Dendritic cell treated with granulocyte-macrophage colony-stimulating factor and Interleukin-4, amounts not matched to agents 40 ng/mL and 50 ng/mL, for 4 days (primary cell): ENCODE measurements around the gene NIN.

Source experiments
- H3K27ac Mint-ChIP-seq: one replicate; pipeline ENCODE4 v1.8.0; 2022; ENCODE audit warnings: mild to moderate bottlenecking, mixed read lengths
- H3K27me3 Mint-ChIP-seq: one replicate; pipeline ENCODE4 v1.8.0; 2022; ENCODE audit warnings: mild to moderate bottlenecking, mixed read lengths
- H3K36me3 Mint-ChIP-seq: one replicate; pipeline ENCODE4 v1.8.0; 2022; ENCODE audit warnings: low read depth, mixed read lengths
- H3K4me1 Mint-ChIP-seq: one replicate; pipeline ENCODE4 v1.8.0; 2022; ENCODE audit warnings: low read depth, mixed read lengths
- H3K4me3 Mint-ChIP-seq: one replicate; pipeline ENCODE4 v1.8.0; 2022; ENCODE audit warnings: mild to moderate bottlenecking, moderate library complexity, mixed read lengths
- H3K9me3 Mint-ChIP-seq: one replicate; pipeline ENCODE4 v1.8.0; 2022; ENCODE audit warnings: mixed read lengths
- intact Hi-C: fragments of 100-400 bp; cut with micrococcal nuclease; formaldehyde crosslinking; loops from one replicate; pipeline ENCODE4 v1.15.0; 2022

Gene NIN

DNA sequence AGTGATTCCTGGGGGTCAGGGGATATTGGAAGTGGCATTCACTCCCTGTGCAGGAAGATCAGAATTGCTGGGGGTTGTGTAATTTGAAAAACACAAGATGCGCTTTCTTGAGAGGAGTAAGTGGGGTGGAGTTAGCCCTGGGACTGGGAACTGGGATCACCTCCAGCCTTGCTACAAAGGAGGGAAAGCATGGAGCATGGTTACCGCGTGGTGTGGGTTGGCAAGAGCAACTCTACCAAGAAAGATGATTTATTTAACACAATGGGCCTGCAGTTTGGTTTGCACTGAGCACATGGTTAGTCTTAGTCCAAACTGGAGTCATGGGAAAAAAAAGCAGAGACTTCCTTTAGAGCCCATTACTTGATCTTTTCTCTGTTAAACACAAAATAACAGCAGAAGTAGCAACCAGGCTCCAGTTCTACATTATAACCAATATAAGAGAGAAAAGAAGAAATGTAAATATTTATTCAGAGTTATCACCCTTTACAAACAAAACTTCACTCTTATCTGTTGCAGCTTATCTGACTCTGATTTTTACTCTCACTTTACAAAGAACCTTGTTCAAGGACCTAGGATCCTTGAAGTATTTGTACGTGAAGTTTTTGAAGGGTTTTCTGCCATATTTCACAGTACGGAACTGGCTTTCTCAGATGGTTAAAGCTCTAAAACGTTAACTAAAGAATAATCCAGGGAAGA lies 2.1 kb upstream of the NIN start:
- H3K36me3 Mint-ChIP-seq, result peaks cover 12% of the 10 kb centered on the region
- H3K4me1 Mint-ChIP-seq, result peaks cover 40% of the 10 kb centered on the region
- H3K4me3 Mint-ChIP-seq, result no peak overlapping the region
- H3K27ac Mint-ChIP-seq, result no peak overlapping the region
- intact Hi-C loops, result loop anchor here (5.0 kb wide), 1 partner anchor 601 kb away; the partner anchor contains the start of gene SOS2
- H3K9me3 Mint-ChIP-seq, result no peaks in the 10 kb centered on the region
- peaks cover 7% of the 10 kb centered on the region for H3K27me3 Mint-ChIP-seq

DNA sequence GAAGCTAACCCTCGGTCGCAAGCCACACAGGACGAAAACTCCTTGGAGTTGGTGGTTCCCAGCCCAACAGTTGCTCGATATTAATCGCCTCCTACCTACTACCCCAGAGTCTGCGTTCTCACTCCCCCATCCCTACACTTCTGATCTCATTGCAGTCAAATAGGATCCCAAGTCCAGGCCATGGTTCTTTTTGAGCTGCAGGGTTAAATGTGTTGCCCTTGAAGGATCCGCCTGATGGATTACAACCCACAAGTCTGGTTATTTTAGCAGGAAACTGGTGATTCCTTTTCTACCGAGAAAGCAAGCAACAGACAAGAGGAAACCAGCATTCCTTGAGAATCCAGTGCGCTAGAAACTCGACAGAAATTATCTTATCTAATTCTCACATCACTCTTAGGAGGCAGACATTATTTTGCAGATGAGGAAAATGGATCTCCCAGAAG lies 785 bp upstream of the NIN start:
- no peaks in the 10 kb centered on the region for H3K9me3 Mint-ChIP-seq
- H3K27ac Mint-ChIP-seq, result peak overlapping the region; percentile 93
- peaks cover 7% of the 10 kb centered on the region for H3K27me3 Mint-ChIP-seq
- H3K36me3 Mint-ChIP-seq, result peaks cover 19% of the 10 kb centered on the region
- intact Hi-C loops, result loop anchor here (2.0 to 5.0 kb wide), 2 partner anchors 29 to 599 kb away; partner anchors contain the start of gene SOS2
- H3K4me1 Mint-ChIP-seq, result peaks cover 47% of the 10 kb centered on the region
- H3K4me3 Mint-ChIP-seq, result peak overlapping the region; percentile 87

GRCh38 chr14:50830044-50830931 lies 674 bp downstream of the NIN start:
- Mint-ChIP-seq H3K36me3 (peaks cover 26% of the 10 kb centered on the region), H3K9me3 (no peaks in the 10 kb centered on the region), H3K27ac (peak overlapping the region; percentile 61), H3K27me3 (peaks cover 7% of the 10 kb centered on the region), H3K4me3 (peak overlapping the region; percentile 84), H3K4me1 (peaks cover 57% of the 10 kb centered on the region)
- intact Hi-C loops, result loop anchor here (2.0 to 5.0 kb wide), 2 partner anchors 31 to 598 kb away; partner anchors contain the start of gene SOS2

GRCh38 chr14:50829489-50830043 lies 1.4 kb downstream of the NIN start:
- Mint-ChIP-seq H3K4me1 (peaks cover 58% of the 10 kb centered on the region), H3K4me3 (peak overlapping the region; percentile 84), H3K27ac (peak overlapping the region; percentile 61), H3K36me3 (peaks cover 26% of the 10 kb centered on the region), H3K27me3 (peaks cover 7% of the 10 kb centered on the region), H3K9me3 (no peaks in the 10 kb centered on the region)
- intact Hi-C loops, result loop anchor here (2.0 to 5.0 kb wide), 2 partner anchors 31 to 597 kb away; partner anchors contain the start of gene SOS2

DNA sequence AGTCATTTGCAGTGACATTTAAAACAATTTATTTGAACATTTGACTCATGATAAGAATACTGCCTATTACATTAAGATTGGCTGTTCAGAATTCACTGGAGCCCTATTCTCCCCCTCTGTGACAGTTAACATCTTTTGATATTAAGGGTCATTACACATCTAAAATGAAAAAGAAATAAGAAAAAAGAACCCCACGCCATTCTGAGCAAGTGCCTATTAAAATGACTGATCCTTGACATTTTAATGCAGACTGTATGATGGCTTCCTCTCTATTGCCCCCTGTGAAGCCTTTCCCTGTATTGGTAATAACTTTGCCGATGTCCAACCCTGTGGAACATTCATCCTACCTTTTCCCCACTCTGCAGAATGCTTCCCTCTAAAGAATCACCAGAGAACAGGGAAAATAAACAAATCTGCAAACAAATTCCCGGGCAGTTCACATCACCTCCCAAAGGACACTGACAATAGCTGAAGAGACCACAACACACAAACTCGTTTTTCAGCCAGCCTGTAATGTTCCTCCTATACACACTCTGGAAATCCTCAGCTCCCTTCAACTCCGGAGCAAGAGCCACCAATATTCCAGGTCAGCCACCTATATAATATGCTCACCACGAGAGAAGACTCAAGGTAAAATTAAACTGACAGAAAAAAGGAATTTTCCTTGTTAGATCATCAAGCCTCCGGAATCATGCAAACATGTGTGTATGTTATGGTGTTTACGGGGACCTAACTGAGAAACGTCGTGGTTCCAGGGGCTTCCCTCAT lies 2.1 kb downstream of the NIN start:
- H3K4me1 Mint-ChIP-seq, result peaks cover 64% of the 10 kb centered on the region
- H3K4me3 Mint-ChIP-seq, result peak overlapping the region; percentile 13
- intact Hi-C loops, result no loop called here

DNA sequence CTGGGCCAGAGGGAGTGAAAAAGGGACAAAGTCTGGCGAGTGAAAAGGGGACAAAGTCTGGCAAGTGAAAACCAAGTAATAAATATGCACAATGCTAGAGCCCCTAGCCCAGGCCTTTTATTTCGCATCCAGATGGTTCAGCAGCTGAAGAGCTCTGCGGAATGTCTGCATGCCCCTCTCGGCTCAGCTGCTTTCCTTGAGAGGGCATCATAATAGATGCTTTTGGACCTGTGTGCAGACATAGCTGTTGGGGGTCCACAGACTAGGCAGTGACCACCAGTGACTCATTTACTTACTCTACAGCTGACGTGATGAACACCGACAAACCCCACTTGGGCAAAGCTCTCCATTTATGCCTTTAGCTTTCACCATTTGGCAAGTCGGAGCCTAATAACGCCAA lies 4.3 kb downstream of the NIN start:
- Mint-ChIP-seq H3K4me1 (peaks cover 76% of the 10 kb centered on the region), H3K9me3 (no peaks in the 10 kb centered on the region), H3K4me3 (no peak overlapping the region), H3K27me3 (no peaks in the 10 kb centered on the region), H3K27ac (no peak overlapping the region), H3K36me3 (peaks cover 29% of the 10 kb centered on the region)
- intact Hi-C loops, result no loop called here

More for the DNA sequence above, 2.1 kb downstream of the NIN start:
- peaks cover 7% of the 10 kb centered on the region for H3K27me3 Mint-ChIP-seq
- H3K36me3 Mint-ChIP-seq, result peaks cover 26% of the 10 kb centered on the region
- H3K9me3 Mint-ChIP-seq, result no peaks in the 10 kb centered on the region
- no peak overlapping the region for H3K27ac Mint-ChIP-seq

DNA sequence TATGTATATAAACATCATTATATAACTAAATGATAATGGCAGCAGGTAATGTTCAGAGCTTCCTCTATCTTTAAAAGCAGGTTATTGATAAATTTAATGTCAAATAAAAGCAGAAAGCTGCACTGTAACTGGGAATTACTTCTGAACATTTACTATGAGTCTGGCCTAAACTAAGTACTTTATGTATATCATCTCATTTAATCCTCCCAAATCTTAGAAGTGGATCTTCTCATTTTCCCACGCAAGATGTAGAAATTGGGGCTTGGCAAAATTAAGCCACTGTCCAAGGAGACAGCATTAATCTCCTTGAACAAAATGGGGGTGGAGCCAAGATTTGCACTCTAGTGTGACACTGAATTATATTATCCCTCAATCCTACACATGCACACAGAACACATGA lies 5.7 kb downstream of the NIN start:
- Mint-ChIP-seq H3K4me3 (no peak overlapping the region), H3K36me3 (peaks cover 33% of the 10 kb centered on the region), H3K9me3 (no peaks in the 10 kb centered on the region), H3K27me3 (no peaks in the 10 kb centered on the region), H3K4me1 (peaks cover 84% of the 10 kb centered on the region), H3K27ac (no peak overlapping the region)
- intact Hi-C loops, result no loop called here

- H3K27ac Mint-ChIP-seq, result peak overlapping the region; percentile 65
- peaks cover 84% of the 10 kb centered on the region for H3K4me1 Mint-ChIP-seq
- no peaks in the 10 kb centered on the region for H3K9me3 Mint-ChIP-seq
- peak overlapping the region; percentile 26 for H3K4me3 Mint-ChIP-seq
- no peaks in the 10 kb centered on the region for H3K27me3 Mint-ChIP-seq
- peaks cover 41% of the 10 kb centered on the region for H3K36me3 Mint-ChIP-seq
- intact Hi-C loops, result no loop called here
These were observed 7.0 kb downstream of the NIN start for GRCh38 chr14:50823762-50824636.

GRCh38 chr14:50823051-50823761 lies 7.8 kb downstream of the NIN start:
- peaks cover 77% of the 10 kb centered on the region for H3K4me1 Mint-ChIP-seq
- no peak overlapping the region for H3K4me3 Mint-ChIP-seq
- H3K27ac Mint-ChIP-seq, result peak overlapping the region; percentile 65
- H3K36me3 Mint-ChIP-seq, result peaks cover 46% of the 10 kb centered on the region
- H3K27me3 Mint-ChIP-seq, result no peaks in the 10 kb centered on the region
- intact Hi-C loops, result no loop called here
- no peaks in the 10 kb centered on the region for H3K9me3 Mint-ChIP-seq

GRCh38 chr14:50822501-50823042 lies 8.4 kb downstream of the NIN start:
- H3K4me1 Mint-ChIP-seq, result peaks cover 77% of the 10 kb centered on the region
- intact Hi-C loops, result no loop called here
- no peak overlapping the region for H3K4me3 Mint-ChIP-seq
- no peaks in the 10 kb centered on the region for H3K27me3 Mint-ChIP-seq
- peak overlapping the region; percentile 71 for H3K27ac Mint-ChIP-seq
- H3K36me3 Mint-ChIP-seq, result peaks cover 51% of the 10 kb centered on the region
- H3K9me3 Mint-ChIP-seq, result no peaks in the 10 kb centered on the region

DNA sequence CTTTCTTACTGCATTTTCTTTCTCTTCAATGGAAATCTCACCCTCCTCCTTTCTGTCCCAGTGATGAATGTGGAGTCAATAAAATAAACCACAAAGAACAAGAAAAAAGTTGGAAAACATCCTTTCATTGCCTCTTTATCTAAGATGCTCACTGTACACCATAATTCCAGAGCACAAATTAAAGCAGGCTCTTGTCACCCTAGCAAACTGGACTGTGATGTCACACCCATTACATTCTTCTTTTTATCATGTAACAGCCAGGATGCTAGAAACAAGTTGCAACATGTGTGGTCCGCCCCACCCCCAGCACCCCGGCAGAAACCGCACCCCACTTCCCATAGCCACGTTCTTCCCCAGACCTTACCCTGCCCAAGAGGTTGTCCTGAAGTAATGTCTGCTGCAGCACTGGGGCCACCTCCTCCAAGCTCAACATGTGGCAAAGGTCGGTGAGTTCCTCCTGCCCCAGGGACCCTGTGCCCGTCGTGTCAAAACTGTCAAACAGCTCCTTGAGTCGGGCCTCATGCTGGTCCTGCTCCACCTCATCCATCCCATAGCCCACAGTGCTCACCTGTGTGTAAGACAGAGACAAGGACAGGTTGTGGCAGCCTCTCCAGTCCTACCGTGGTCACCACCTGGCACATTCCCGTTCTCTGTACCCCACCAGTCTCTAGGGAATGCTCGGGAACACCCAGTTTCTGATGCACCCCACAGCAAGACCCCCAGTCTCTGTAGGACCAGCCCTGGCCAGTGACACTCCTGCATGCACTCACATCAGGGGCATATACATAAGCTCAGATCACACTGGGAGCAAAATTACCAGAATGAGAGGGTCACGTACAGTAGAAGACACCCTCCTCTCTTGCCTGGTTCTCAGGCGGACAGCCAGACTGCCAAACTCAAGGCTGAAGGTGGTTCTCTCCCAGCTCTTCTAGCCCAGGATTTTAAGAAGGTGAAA lies 9.2 kb downstream of the NIN start:
- H3K4me3 Mint-ChIP-seq, result peak overlapping the region; percentile 21
- peaks cover 44% of the 10 kb centered on the region for H3K36me3 Mint-ChIP-seq
- no peaks in the 10 kb centered on the region for H3K27me3 Mint-ChIP-seq
- peak overlapping the region; percentile 71 for H3K27ac Mint-ChIP-seq
- intact Hi-C loops, result no loop called here
- peaks cover 75% of the 10 kb centered on the region for H3K4me1 Mint-ChIP-seq
- H3K9me3 Mint-ChIP-seq, result no peaks in the 10 kb centered on the region
